OCI-LY7 (cell line): ENCODE data around the gene ITSN2.

Experiments used
- EZH2phosphoT487 ChIP-seq: fragments of 200-600 bp; sonication (generic); IDR thresholded peaks from 2 replicates; pipeline ENCODE4 v1.6.1; 2018; ENCODE audit warnings: low read depth, borderline replicate concordance, mild to moderate bottlenecking, mixed run types, antibody characterized with exemption, low read length, moderate library complexity, mixed read lengths
- TF ChIP-seq, protein P1 (sequence below): fragments of 200-600 bp; sonication (generic); conservative IDR thresholded peaks from 2 replicates; pipeline ENCODE4 v1.5.1; 2014; ENCODE audit warnings: mild to moderate bottlenecking, antibody characterized with exemption, low read length, moderate library complexity, mixed read lengths

DNA sequence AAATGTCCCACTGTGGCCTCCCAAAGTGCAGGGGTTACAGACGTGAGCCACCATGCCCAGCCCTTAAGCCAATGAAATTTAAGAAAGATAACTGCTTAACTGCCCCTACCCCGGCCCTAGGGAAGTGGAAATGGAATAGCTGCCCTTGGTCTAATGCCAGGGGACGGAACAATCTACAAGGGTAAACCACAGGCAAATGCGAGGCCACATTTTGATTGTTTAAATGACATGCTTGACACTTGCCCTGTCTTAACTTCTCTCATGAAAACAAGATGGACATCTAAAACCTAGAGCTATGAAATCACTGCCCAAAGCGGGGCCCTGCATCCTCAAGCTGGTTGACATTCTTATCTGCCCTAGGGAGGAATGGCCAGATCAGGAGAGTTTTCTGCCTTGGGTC, 5.5 kb upstream of the ITSN2 start:
- TF ChIP-seq, protein P1, sequence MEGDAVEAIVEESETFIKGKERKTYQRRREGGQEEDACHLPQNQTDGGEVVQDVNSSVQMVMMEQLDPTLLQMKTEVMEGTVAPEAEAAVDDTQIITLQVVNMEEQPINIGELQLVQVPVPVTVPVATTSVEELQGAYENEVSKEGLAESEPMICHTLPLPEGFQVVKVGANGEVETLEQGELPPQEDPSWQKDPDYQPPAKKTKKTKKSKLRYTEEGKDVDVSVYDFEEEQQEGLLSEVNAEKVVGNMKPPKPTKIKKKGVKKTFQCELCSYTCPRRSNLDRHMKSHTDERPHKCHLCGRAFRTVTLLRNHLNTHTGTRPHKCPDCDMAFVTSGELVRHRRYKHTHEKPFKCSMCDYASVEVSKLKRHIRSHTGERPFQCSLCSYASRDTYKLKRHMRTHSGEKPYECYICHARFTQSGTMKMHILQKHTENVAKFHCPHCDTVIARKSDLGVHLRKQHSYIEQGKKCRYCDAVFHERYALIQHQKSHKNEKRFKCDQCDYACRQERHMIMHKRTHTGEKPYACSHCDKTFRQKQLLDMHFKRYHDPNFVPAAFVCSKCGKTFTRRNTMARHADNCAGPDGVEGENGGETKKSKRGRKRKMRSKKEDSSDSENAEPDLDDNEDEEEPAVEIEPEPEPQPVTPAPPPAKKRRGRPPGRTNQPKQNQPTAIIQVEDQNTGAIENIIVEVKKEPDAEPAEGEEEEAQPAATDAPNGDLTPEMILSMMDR: no peak
- no peak for TF ChIP-seq EZH2phosphoT487
